ENCODE data around the gene MARK3.

GRCh38 chr14:103395244-103395643, 10.0 kb downstream of the MARK3 start:
- TF ChIP-seq CTCF (IDR thresholded peaks at IDR 0.05 in 2 of 3, conservative IDR thresholded peaks at IDR 0.05 in 1 of 3; ENCODE audit: borderline replicate concordance in 1 of 3, insufficient read depth in 1 of 3, low read depth in 2 of 3, low read length in 2 of 3) (no peak), CEBPB (IDR thresholded peaks at IDR 0.05; ENCODE audit: low read depth) (no peak), MAX (IDR thresholded peaks at IDR 0.05) (no peak), YY1 (IDR thresholded peaks at IDR 0.05; ENCODE audit: extremely low read depth, insufficient replicate concordance, low read depth, low read length) (no peak)
